Smooth muscle cell (in vitro differentiated cells): ENCODE data around the gene SEC31B. TPM values are rescaled to one million over a fixed set of nuclear protein-coding genes. Genes with fewer than 3 reads are reported as not detected.

Source experiments
- DNase-seq: peaks from one replicate; lab custom pipeline; 2025; ENCODE audit not compliant: unreplicated experiment; lab: John Stamatoyannopoulos, UW
- H2AFZ ChIP-seq: fragments of 200-600 bp; sonication (generic); 2 replicates; pipeline ENCODE4 v1.6.0; 2016; ENCODE audit warnings: antibody characterized with exemption, low read depth, mild to moderate bottlenecking
- H3F3A ChIP-seq: fragments of 200-600 bp; sonication (generic); 2 replicates; pipeline ENCODE4 v1.6.0; 2017; ENCODE audit warnings: antibody characterized with exemption, low read depth
- H3K27ac ChIP-seq: fragments of 200-600 bp; sonication (generic); 2 replicates; pipeline ENCODE4 v1.5.1; 2016; ENCODE audit warnings: low read depth, mild to moderate bottlenecking
- H3K27me3 ChIP-seq: fragments of 200-600 bp; sonication (generic); 2 replicates; pipeline ENCODE4 v1.6.1; 2016; ENCODE audit warnings: low read depth, mild to moderate bottlenecking
- H3K36me3 ChIP-seq: fragments of 200-600 bp; sonication (generic); 2 replicates; pipeline ENCODE4 v1.5.1; 2016; ENCODE audit warnings: low read depth
- H3K4me1 ChIP-seq: fragments of 200-600 bp; sonication (generic); 2 replicates; pipeline ENCODE4 v1.5.1; 2016; ENCODE audit warnings: low read depth
- H3K4me2 ChIP-seq: fragments of 200-600 bp; sonication (generic); 2 replicates; pipeline ENCODE4 v1.6.0; 2016; ENCODE audit warnings: mild to moderate bottlenecking
- H3K4me3 ChIP-seq: fragments of 200-600 bp; sonication (generic); 2 replicates; pipeline ENCODE4 v1.5.1; 2016; ENCODE audit warnings: mild to moderate bottlenecking
- H3K79me2 ChIP-seq: fragments of 200-600 bp; sonication (generic); 2 replicates; pipeline ENCODE4 v1.6.0; 2016; ENCODE audit warnings: low read depth, mild to moderate bottlenecking
- H3K9ac ChIP-seq: fragments of 200-600 bp; sonication (generic); 2 replicates; pipeline ENCODE4 v1.6.0; 2016; ENCODE audit warnings: low read depth
- H3K9me3 ChIP-seq: fragments of 200-600 bp; sonication (generic); replicated peaks from 2 replicates; pipeline ENCODE4 v1.5.1; 2016; ENCODE audit warnings: low read depth
- H4K20me1 ChIP-seq: fragments of 200-600 bp; sonication (generic); 2 replicates; pipeline ENCODE4 v1.6.0; 2016; ENCODE audit warnings: low read depth
- WGBS: methylation state at CpG from one replicate; pipeline ENCODE4 v1.1.7; 2016; ENCODE audit warnings: low lambda C conversion rate; 5-methylcytosine and 5-hydroxymethylcytosine counted together
- polyA plus RNA-seq: library from polyadenylated mRNA; unstranded; fragments of >200 nt; fragmentation: Nextera tagmentation; extraction: Ambion mirVana; gene quantifications from 2 replicates; pipeline ENCODE4 v1.2.1, GENCODE V29; 2016
- total RNA-seq: library from RNA; depleted of rRNA; stranded (reverse); fragments of >200 nt; gene quantifications from 2 replicates; pipeline ENCODE4 v1.2.3, GENCODE V29; 2014
- TF ChIP-seq, protein P1 (sequence below): fragments of 200-600 bp; sonication (generic); IDR thresholded peaks from 2 replicates; pipeline ENCODE4 v1.5.1; 2017; ENCODE audit warnings: borderline replicate concordance, mild to moderate bottlenecking, antibody characterized with exemption; ENCODE audit not compliant: insufficient read depth, poor library complexity, severe bottlenecking

Gene SEC31B
- total and polyA plus RNA-seq, 2 experiments from 2014 or later = 4.5 to 6.3 TPM

DNA sequence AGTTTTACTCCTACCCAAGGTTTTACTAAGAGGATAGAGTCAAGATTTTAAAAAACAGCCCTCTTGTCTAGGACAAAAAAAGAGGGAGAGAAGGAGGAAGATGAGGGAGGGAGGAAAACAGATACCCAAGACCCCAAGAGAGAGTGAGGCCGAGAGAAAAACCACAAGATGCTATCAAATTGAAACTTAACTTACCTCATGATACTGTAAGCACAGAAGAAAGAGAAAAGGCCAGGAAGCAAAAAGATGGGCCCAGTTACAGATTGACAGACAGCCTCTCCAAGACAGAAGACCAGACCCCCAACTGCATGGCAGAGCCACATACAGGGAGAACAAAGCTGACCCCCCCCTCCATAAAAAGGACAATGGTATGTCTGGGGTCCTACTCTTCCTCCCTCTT, 11.4 kb downstream of the SEC31B start:
- DNase-seq = no peak
- TF ChIP-seq, protein P1, sequence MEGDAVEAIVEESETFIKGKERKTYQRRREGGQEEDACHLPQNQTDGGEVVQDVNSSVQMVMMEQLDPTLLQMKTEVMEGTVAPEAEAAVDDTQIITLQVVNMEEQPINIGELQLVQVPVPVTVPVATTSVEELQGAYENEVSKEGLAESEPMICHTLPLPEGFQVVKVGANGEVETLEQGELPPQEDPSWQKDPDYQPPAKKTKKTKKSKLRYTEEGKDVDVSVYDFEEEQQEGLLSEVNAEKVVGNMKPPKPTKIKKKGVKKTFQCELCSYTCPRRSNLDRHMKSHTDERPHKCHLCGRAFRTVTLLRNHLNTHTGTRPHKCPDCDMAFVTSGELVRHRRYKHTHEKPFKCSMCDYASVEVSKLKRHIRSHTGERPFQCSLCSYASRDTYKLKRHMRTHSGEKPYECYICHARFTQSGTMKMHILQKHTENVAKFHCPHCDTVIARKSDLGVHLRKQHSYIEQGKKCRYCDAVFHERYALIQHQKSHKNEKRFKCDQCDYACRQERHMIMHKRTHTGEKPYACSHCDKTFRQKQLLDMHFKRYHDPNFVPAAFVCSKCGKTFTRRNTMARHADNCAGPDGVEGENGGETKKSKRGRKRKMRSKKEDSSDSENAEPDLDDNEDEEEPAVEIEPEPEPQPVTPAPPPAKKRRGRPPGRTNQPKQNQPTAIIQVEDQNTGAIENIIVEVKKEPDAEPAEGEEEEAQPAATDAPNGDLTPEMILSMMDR = no peak
- H3K4me2 ChIP-seq = no peak overlapping the region
- 74% methylated on average over 1 of the region's 1 CpG for WGBS
- H3K27me3 ChIP-seq = no peaks in the 10 kb centered on the region
- H3K4me3 ChIP-seq = no peak overlapping the region
- H3K27ac ChIP-seq = no peak overlapping the region
- H3K4me1 ChIP-seq = no peaks in the 10 kb centered on the region
- no peak overlapping the region for H3K9ac ChIP-seq
- no peaks in the 10 kb centered on the region for H3F3A ChIP-seq
- no peaks in the 10 kb centered on the region for H3K9me3 ChIP-seq
- H4K20me1 ChIP-seq = no peaks in the 10 kb centered on the region
- no peaks in the 10 kb centered on the region for H3K79me2 ChIP-seq
- H2AFZ ChIP-seq = no peak overlapping the region
- no peaks in the 10 kb centered on the region for H3K36me3 ChIP-seq

DNA sequence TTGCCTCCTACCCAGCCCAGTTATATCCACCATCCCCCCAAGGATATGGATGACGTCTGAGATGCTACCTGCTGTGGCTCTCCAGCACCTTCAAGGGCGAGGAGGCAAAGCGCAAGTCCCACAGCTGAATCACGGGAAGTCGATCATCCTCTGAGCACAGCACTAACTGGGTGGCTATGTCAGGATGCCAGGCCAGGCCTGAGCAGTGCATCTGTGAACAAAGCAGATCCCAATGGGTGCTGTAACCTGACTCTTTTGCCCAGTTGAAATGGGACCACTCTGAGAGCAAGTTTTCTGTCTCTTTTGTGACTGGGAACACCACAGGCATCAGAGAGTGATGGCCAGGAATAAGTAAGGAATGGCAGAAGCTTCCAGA, 12.3 kb downstream of the SEC31B start:
- no peak overlapping the region for H3K4me3 ChIP-seq
- 97% methylated on average over 5 of the region's 5 CpGs for WGBS
- TF ChIP-seq, protein P1 = no peak
- no peaks in the 10 kb centered on the region for H3F3A ChIP-seq
- no peak overlapping the region for H3K27ac ChIP-seq
- peaks cover 8% of the 10 kb centered on the region for H3K4me1 ChIP-seq
- H3K4me2 ChIP-seq = no peak overlapping the region
- no peaks in the 10 kb centered on the region for H3K9me3 ChIP-seq
- no peak overlapping the region for H3K9ac ChIP-seq
- H3K36me3 ChIP-seq = no peaks in the 10 kb centered on the region
- no peaks in the 10 kb centered on the region for H4K20me1 ChIP-seq
- DNase-seq = no peak
- no peaks in the 10 kb centered on the region for H3K79me2 ChIP-seq
- H2AFZ ChIP-seq = no peak overlapping the region
- H3K27me3 ChIP-seq = no peaks in the 10 kb centered on the region

DNA sequence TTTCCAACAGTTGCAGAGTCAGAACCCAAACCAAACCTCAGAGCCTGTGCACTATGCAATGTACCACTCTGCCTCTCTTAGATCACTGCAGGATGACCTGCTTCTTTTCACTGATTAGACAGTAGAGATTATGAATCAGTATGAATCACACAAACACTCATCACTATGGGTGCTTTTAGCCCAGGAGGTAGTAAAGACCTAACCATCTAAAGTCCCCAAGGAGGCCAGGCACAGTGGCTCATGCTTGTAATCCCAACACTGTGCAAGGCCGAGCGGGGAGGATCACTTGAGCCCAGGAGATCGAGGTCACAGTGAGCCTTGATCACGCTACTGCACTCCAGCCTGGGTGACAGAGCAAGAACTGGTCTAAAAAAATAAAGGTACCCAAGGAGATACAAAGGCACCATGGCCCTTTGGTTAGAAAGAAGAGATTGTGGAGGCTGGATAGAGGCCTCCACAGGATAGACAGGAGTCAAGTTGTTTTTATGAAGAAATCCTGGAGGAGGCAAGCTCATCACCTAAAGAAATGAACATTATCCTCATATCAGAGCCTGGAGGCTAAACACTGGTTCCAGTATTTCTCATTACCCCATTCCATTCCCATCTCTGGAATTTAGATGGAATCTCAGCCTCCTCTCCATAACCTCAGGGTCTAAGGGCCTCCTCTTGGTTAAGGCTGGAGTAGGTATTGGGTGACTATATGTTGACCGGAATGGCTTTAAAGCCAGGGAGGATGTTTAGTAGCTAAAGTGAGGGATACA, 12.9 kb downstream of the SEC31B start:
- Histone ChIP-seq H3K9me3 (no peaks in the 10 kb centered on the region), H3K36me3 (no peaks in the 10 kb centered on the region), H3K9ac (no peak overlapping the region), H3K4me3 (no peak overlapping the region), H3K27me3 (no peaks in the 10 kb centered on the region), H2AFZ (no peak overlapping the region), H3K4me2 (no peak overlapping the region), H3K79me2 (no peaks in the 10 kb centered on the region), H3K27ac (no peak overlapping the region), H4K20me1 (no peaks in the 10 kb centered on the region), H3K4me1 (peaks cover 12% of the 10 kb centered on the region), H3F3A (no peaks in the 10 kb centered on the region)
- 58% methylated on average over 5 of the region's 5 CpGs for WGBS
- TF ChIP-seq, protein P1 = no peak
- DNase-seq = no peak

DNA sequence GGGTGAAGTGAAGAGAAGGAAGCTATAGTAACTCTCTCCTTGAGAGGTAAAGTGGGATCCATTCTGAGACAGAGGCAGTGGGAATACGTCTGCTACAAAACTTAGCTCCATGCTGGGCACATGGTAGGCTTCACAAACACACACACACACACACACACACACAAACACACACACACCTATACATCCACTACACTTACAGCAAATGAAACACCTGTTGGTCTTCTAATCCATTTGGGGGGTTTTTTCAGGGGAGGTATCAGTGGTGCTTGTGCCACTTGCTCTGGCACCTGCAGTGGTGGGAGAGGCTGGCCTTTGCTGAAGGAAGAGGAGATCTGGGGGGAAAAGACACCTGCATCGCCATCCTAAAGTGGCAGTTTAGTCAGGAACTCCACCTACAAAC, 14.5 kb downstream of the SEC31B start:
- Histone ChIP-seq H3K27me3 (no peaks in the 10 kb centered on the region), H3K4me1 (peaks cover 12% of the 10 kb centered on the region), H3K79me2 (no peaks in the 10 kb centered on the region), H3K4me2 (no peak overlapping the region), H3K36me3 (no peaks in the 10 kb centered on the region), H3K27ac (no peak overlapping the region), H3F3A (no peaks in the 10 kb centered on the region), H3K9ac (no peak overlapping the region), H3K4me3 (no peak overlapping the region), H4K20me1 (no peaks in the 10 kb centered on the region), H3K9me3 (no peaks in the 10 kb centered on the region), H2AFZ (no peak overlapping the region)
- no peak for DNase-seq
- TF ChIP-seq, protein P1 = no peak
- 98% methylated on average over 2 of the region's 2 CpGs for WGBS
